GM06990 (cell line): ENCODE measurements around the gene RNF26.

Experiments
- DNase-seq: peaks from one replicate; pipeline ENCODE4 v3.0.0-alpha.2; 2011; ENCODE audit not compliant: insufficient read length; ENCODE audit errors: extremely low read depth
- H3K27me3 ChIP-seq: replicated peaks from 2 replicates; pipeline ENCODE4 v1.6.0; 2011; ENCODE audit warnings: low read length; ENCODE audit not compliant: control insufficient read depth, insufficient read depth
- H3K36me3 ChIP-seq: 2 replicates; pipeline ENCODE4 v1.5.1; 2011; ENCODE audit warnings: low read length; ENCODE audit not compliant: control insufficient read depth, insufficient read depth
- H3K4me3 ChIP-seq: replicated peaks from 2 replicates; pipeline ENCODE4 v1.5.1; 2011; ENCODE audit warnings: low read depth, mild to moderate bottlenecking, control low read depth, low read length
- TF ChIP-seq, protein P1 (sequence below): IDR thresholded peaks from 2 replicates; pipeline ENCODE4 v1.5.1; 2011; ENCODE audit warnings: low read length, control low read depth, mild to moderate bottlenecking, inconsistent platforms; ENCODE audit not compliant: insufficient read depth, poor library complexity, severe bottlenecking

Gene RNF26

GRCh38 chr11:119334174-119334930, at the start of gene RNF26:
TSS of gene RNF26 (plus strand) at chr11:119334527. CDS start at chr11:119335123, 596 bp downstream.
- Histone ChIP-seq H3K27me3 (no peaks in the 10 kb centered on the region), H3K4me3 (peak within 1 kb of the TSS; percentile 75), H3K36me3 (peaks cover 5% of the 10 kb centered on the region; the same call in 1 of the 2 replicates)
- TF ChIP-seq, protein P1, sequence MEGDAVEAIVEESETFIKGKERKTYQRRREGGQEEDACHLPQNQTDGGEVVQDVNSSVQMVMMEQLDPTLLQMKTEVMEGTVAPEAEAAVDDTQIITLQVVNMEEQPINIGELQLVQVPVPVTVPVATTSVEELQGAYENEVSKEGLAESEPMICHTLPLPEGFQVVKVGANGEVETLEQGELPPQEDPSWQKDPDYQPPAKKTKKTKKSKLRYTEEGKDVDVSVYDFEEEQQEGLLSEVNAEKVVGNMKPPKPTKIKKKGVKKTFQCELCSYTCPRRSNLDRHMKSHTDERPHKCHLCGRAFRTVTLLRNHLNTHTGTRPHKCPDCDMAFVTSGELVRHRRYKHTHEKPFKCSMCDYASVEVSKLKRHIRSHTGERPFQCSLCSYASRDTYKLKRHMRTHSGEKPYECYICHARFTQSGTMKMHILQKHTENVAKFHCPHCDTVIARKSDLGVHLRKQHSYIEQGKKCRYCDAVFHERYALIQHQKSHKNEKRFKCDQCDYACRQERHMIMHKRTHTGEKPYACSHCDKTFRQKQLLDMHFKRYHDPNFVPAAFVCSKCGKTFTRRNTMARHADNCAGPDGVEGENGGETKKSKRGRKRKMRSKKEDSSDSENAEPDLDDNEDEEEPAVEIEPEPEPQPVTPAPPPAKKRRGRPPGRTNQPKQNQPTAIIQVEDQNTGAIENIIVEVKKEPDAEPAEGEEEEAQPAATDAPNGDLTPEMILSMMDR = no peak
- peak; percentile 88 for DNase-seq

GRCh38 chr11:119285431-119285830, 48.9 kb upstream of the RNF26 start:
- H3K4me3 ChIP-seq = no peak overlapping the region
- H3K36me3 ChIP-seq = peaks cover 8% of the 10 kb centered on the region
- H3K27me3 ChIP-seq = no peaks in the 10 kb centered on the region
- no peak for DNase-seq
- TF ChIP-seq, protein P1 = no peak

GRCh38 chr11:119288219-119288618, 46.1 kb upstream of the RNF26 start:
- no peak for DNase-seq
- TF ChIP-seq, protein P1 = no peak
- H3K36me3 ChIP-seq = peaks cover 11% of the 10 kb centered on the region
- no peaks in the 10 kb centered on the region for H3K27me3 ChIP-seq
- no peak overlapping the region for H3K4me3 ChIP-seq

DNA sequence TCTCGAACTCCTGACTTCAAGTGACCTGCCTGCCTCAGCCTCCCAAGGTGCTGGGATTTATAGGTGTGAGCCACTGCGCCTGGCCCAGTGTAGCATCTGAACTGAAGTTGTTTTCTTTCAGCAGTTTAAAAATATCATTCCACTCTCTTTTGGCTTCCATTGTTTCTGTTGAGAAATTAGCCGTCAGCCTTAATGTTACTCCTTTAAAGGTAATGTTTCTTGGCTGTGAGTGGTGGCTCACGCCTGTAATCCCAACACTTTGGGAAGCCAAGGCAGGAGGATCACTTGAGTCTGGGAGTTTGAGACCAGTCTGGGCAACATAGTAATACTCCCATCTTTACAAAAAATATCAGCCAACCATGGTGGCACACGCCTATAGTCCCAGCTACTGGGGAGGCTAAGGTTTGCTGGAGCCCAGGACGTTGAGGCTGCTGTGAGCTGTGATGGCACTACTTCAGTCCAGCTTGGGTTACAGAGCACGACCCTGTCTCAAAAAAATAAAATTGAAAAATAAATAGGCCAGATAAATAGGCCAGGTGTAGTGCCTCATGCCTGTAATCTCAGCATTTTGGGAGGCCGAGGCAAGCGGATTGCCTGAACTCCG, 43.3 kb upstream of the RNF26 start:
- TF ChIP-seq, protein P1 = no peak
- DNase-seq = no peak
- peaks cover 11% of the 10 kb centered on the region for H3K36me3 ChIP-seq
- H3K4me3 ChIP-seq = no peak overlapping the region
- no peaks in the 10 kb centered on the region for H3K27me3 ChIP-seq

DNA sequence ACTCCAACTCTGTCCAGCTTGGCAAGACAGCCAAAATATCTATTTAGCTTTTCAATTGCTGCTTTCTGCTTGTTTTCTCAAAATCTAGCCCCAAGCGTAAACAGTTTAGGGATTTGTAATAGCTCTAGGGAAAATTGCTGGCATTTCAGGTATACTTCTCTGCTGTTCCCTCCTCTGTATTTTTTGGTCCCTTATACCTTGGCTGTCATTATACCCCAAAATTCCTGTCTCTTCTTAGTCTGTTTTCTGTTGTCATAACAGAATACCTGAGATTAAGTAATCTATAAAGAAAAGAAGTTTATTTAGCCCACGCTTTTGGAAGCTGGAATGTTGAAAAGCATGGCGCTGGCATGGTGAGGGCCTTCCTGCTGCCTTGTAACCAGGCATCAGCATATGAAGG, 40.9 kb upstream of the RNF26 start:
- Histone ChIP-seq H3K27me3 (no peaks in the 10 kb centered on the region), H3K4me3 (no peak overlapping the region), H3K36me3 (peaks cover 16% of the 10 kb centered on the region)
- DNase-seq = no peak
- TF ChIP-seq, protein P1 = no peak
